ENCODE data around the gene ARAP1. TPM values are rescaled to one million over a fixed set of nuclear protein-coding genes. Genes with fewer than 3 reads are reported as not detected.

The ARAP1 gene
- total RNA-seq, 2 experiments from 2014 or later, result 69.9 to 76.6 TPM

- Mint-ChIP-seq H3K36me3 (ENCODE audit: low read depth) (no peaks in the 10 kb centered on the region), H3K4me1 (peaks cover 15% of the 10 kb centered on the region), H3K27ac (no peak overlapping the region), H3K27me3 (no peaks in the 10 kb centered on the region), H3K9me3 (ENCODE audit: low read depth) (no peaks in the 10 kb centered on the region), H3K4me3 (no peak overlapping the region)
- POLR2A ChIA-PET, result no interaction called here
- CTCF ChIA-PET, result interaction anchor here (0.9 to 1.2 kb wide), 5 partner anchors 11 to 62 kb away, joined by 3 to 7 read pairs (median 3); no protein-coding TSS in a partner anchor
- ATAC-seq, result peak; percentile 61
- intact Hi-C loops (cut with DNase I, micrococcal nuclease), result no loop called here
- DNase-seq, result peak; percentile 45
Observed at GRCh38 chr11:72787216-72788104, 35.3 kb upstream of the ARAP1 start.

GRCh38 chr11:72786305-72787215 lies 34.4 kb upstream of the ARAP1 start:
- CTCF ChIA-PET, result interaction anchor here (0.6 to 1.2 kb wide), 5 partner anchors 13 to 372 kb away, joined by 3 to 6 read pairs (median 3); no protein-coding TSS in a partner anchor
- no peak for ATAC-seq
- H3K36me3 Mint-ChIP-seq (ENCODE audit: low read depth), result no peaks in the 10 kb centered on the region
- POLR2A ChIA-PET, result no interaction called here
- H3K4me1 Mint-ChIP-seq, result peaks cover 19% of the 10 kb centered on the region
- H3K4me3 Mint-ChIP-seq, result no peak overlapping the region
- H3K27ac Mint-ChIP-seq, result no peak overlapping the region
- no peak for DNase-seq
- H3K27me3 Mint-ChIP-seq, result no peaks in the 10 kb centered on the region
- H3K9me3 Mint-ChIP-seq (ENCODE audit: low read depth), result no peaks in the 10 kb centered on the region
- intact Hi-C loops (cut with DNase I, micrococcal nuclease), result no loop called here

- ChIA-PET CTCF (interaction anchor here (1.0 kb wide), 1 partner anchor 8 kb away, joined by 4 read pairs; no protein-coding TSS in a partner anchor), POLR2A (no interaction called here)
- no peaks in the 10 kb centered on the region for H3K9me3 Mint-ChIP-seq (ENCODE audit: low read depth)
- H3K27ac Mint-ChIP-seq, result no peak overlapping the region
- intact Hi-C loops (cut with DNase I, micrococcal nuclease), result no loop called here
- peaks cover 23% of the 10 kb centered on the region for H3K4me1 Mint-ChIP-seq
- no peaks in the 10 kb centered on the region for H3K27me3 Mint-ChIP-seq
- no peak for ATAC-seq
- DNase-seq, result no peak
- no peak overlapping the region for H3K4me3 Mint-ChIP-seq
- no peaks in the 10 kb centered on the region for H3K36me3 Mint-ChIP-seq (ENCODE audit: low read depth)
Observed at GRCh38 chr11:72784662-72785061, 32.5 kb upstream of the ARAP1 start.

- no peaks in the 10 kb centered on the region for H3K9me3 Mint-ChIP-seq (ENCODE audit: low read depth)
- no peak for ATAC-seq
- H3K4me1 Mint-ChIP-seq, result peaks cover 25% of the 10 kb centered on the region
- intact Hi-C loops (cut with DNase I, micrococcal nuclease), result no loop called here
- no peaks in the 10 kb centered on the region for H3K27me3 Mint-ChIP-seq
- no peaks in the 10 kb centered on the region for H3K36me3 Mint-ChIP-seq (ENCODE audit: low read depth)
- DNase-seq, result no peak
- CTCF ChIA-PET, result interaction anchor here (1.0 to 2.5 kb wide), 5 partner anchors 10 to 58 kb away, joined by 3 to 26 read pairs (median 6); partner anchors contain the start of gene STARD10
- H3K4me3 Mint-ChIP-seq, result no peak overlapping the region
- POLR2A ChIA-PET, result interaction anchor here (1.1 to 1.3 kb wide), 2 partner anchors 11 to 30 kb away, joined by 3 read pairs; partner anchors contain the start of gene STARD10
- no peak overlapping the region for H3K27ac Mint-ChIP-seq
Observed at GRCh38 chr11:72783144-72783905, 31.1 kb upstream of the ARAP1 start.

- Mint-ChIP-seq H3K9me3 (ENCODE audit: low read depth) (no peaks in the 10 kb centered on the region), H3K27me3 (no peaks in the 10 kb centered on the region), H3K4me1 (peaks cover 16% of the 10 kb centered on the region), H3K27ac (no peak overlapping the region), H3K4me3 (peak overlapping the region; percentile 61), H3K36me3 (ENCODE audit: low read depth) (no peaks in the 10 kb centered on the region)
- DNase-seq, result no peak
- peak; percentile 42 for ATAC-seq
- intact Hi-C loops (cut with DNase I, micrococcal nuclease), result no loop called here
- ChIA-PET POLR2A (interaction anchor here (1.1 to 1.3 kb wide), 2 partner anchors 12 to 31 kb away, joined by 3 read pairs; partner anchors contain the start of gene STARD10), CTCF (interaction anchor here (0.9 to 2.5 kb wide), 6 partner anchors 11 to 97 kb away, joined by 3 to 26 read pairs (median 6); partner anchors contain the start of gene STARD10)
Observed at GRCh38 chr11:72782081-72782920, 30.1 kb upstream of the ARAP1 start.

- H3K27me3 Mint-ChIP-seq, result no peaks in the 10 kb centered on the region
- POLR2A ChIA-PET, result interaction anchor here (1.3 kb wide), 1 partner anchor 32 kb away, joined by 3 read pairs; no protein-coding TSS in a partner anchor
- no peaks in the 10 kb centered on the region for H3K36me3 Mint-ChIP-seq (ENCODE audit: low read depth)
- intact Hi-C loops (cut with DNase I, micrococcal nuclease), result loop anchor here in 1 of 2 experiments (1.0 kb wide), 2 partner anchors 29 to 33 kb away; partner anchors contain the start of genes ARAP1 and ATG16L2
- H3K4me3 Mint-ChIP-seq, result peak overlapping the region; percentile 62
- ATAC-seq (peak; percentile 71), DNase-seq (peak; percentile 69)
- no peaks in the 10 kb centered on the region for H3K9me3 Mint-ChIP-seq (ENCODE audit: low read depth)
- CTCF ChIA-PET, result interaction anchor here (0.9 to 2.5 kb wide), 4 partner anchors 12 to 97 kb away, joined by 3 to 26 read pairs (median 5); partner anchors contain the start of gene STARD10
- H3K27ac Mint-ChIP-seq, result no peak overlapping the region
- H3K4me1 Mint-ChIP-seq, result peaks cover 16% of the 10 kb centered on the region
Observed at GRCh38 chr11:72781313-72782080, 29.3 kb upstream of the ARAP1 start.

- H3K36me3 Mint-ChIP-seq (ENCODE audit: low read depth), result no peaks in the 10 kb centered on the region
- DNase-seq (no peak), ATAC-seq (no peak)
- ChIA-PET CTCF (interaction anchor here (0.5 to 2.5 kb wide), 3 partner anchors 13 to 77 kb away, joined by 3 to 26 read pairs (median 4); partner anchors contain the start of gene STARD10), POLR2A (no interaction called here)
- H3K9me3 Mint-ChIP-seq (ENCODE audit: low read depth), result no peaks in the 10 kb centered on the region
- peak overlapping the region; percentile 62 for H3K4me3 Mint-ChIP-seq
- no peaks in the 10 kb centered on the region for H3K27me3 Mint-ChIP-seq
- intact Hi-C loops (cut with DNase I, micrococcal nuclease), result loop anchor here in 1 of 2 experiments (1.0 kb wide), 2 partner anchors 29 to 33 kb away; partner anchors contain the start of genes ARAP1 and ATG16L2
- H3K4me1 Mint-ChIP-seq, result peaks cover 16% of the 10 kb centered on the region
- H3K27ac Mint-ChIP-seq, result no peak overlapping the region
Observed at GRCh38 chr11:72781063-72781312, 28.8 kb upstream of the ARAP1 start.

GRCh38 chr11:72780296-72781062 lies 28.3 kb upstream of the ARAP1 start:
- no peak for ATAC-seq
- CTCF ChIA-PET, result interaction anchor here (0.5 to 1.3 kb wide), 2 partner anchors 55 to 76 kb away, joined by 3 to 4 read pairs; no protein-coding TSS in a partner anchor
- H3K27ac Mint-ChIP-seq, result no peak overlapping the region
- no peaks in the 10 kb centered on the region for H3K9me3 Mint-ChIP-seq (ENCODE audit: low read depth)
- H3K36me3 Mint-ChIP-seq (ENCODE audit: low read depth), result no peaks in the 10 kb centered on the region
- intact Hi-C loops (cut with DNase I, micrococcal nuclease), result loop anchor here in 1 of 2 experiments (1.0 kb wide), 2 partner anchors 28 to 34 kb away; partner anchors contain the start of genes ARAP1 and ATG16L2
- no peaks in the 10 kb centered on the region for H3K27me3 Mint-ChIP-seq
- POLR2A ChIA-PET, result interaction anchor here (0.6 kb wide), 1 partner anchor 107 kb away, joined by 3 read pairs; no protein-coding TSS in a partner anchor
- no peak for DNase-seq
- peak overlapping the region; percentile 62 for H3K4me3 Mint-ChIP-seq
- H3K4me1 Mint-ChIP-seq, result peaks cover 16% of the 10 kb centered on the region

Data from activated CD4-positive, alpha-beta T cell treated with anti-CD3 and anti-CD28 coated beads for 36 hours (primary cell).